ENCODE results near the gene SORBS1.

Gene SORBS1

GRCh38 chr10:95457319-95457886, 103.8 kb downstream of the SORBS1 start:
- DNase-seq, result no peak

- no peak for DNase-seq
These were observed 104.7 kb downstream of the SORBS1 start for GRCh38 chr10:95456516-95456915.

GRCh38 chr10:95454940-95455339, 106.2 kb downstream of the SORBS1 start:
- DNase-seq, result no peak

GRCh38 chr10:95454356-95454755, 106.8 kb downstream of the SORBS1 start:
- no peak for DNase-seq

GRCh38 chr10:95451568-95452524, 109.3 kb downstream of the SORBS1 start:
- no peak for DNase-seq

GRCh38 chr10:95451150-95451549, 110.0 kb downstream of the SORBS1 start:
- DNase-seq, result no peak

GRCh38 chr10:95450188-95450587, 111.0 kb downstream of the SORBS1 start:
- no peak for DNase-seq

- no peak for DNase-seq
These were observed 113.5 kb downstream of the SORBS1 start for GRCh38 chr10:95447685-95448084.

GRCh38 chr10:95445837-95446486, 115.2 kb downstream of the SORBS1 start:
- DNase-seq, result peak; percentile 37

- DNase-seq, result peak; percentile 9
These were observed 115.8 kb downstream of the SORBS1 start for GRCh38 chr10:95445223-95445836.

GRCh38 chr10:95444792-95445191, 116.4 kb downstream of the SORBS1 start:
- no peak for DNase-seq

- no peak for DNase-seq
These were observed 117.5 kb downstream of the SORBS1 start for GRCh38 chr10:95443636-95444035.

- no peak for DNase-seq
These were observed 118.8 kb downstream of the SORBS1 start for GRCh38 chr10:95442341-95442740.

- no peak for DNase-seq
These were observed 119.6 kb downstream of the SORBS1 start for GRCh38 chr10:95441547-95441923.

- DNase-seq, result no peak
These were observed 120.2 kb downstream of the SORBS1 start for GRCh38 chr10:95440756-95441546.

GRCh38 chr10:95440038-95440725, 121.0 kb downstream of the SORBS1 start:
- no peak for DNase-seq

GRCh38 chr10:95438781-95439180, 122.4 kb downstream of the SORBS1 start:
- no peak for DNase-seq

GRCh38 chr10:95437669-95438068, 123.5 kb downstream of the SORBS1 start:
- no peak for DNase-seq

GRCh38 chr10:95435548-95436279, 125.5 kb downstream of the SORBS1 start:
- DNase-seq, result no peak

- no peak for DNase-seq
These were observed 126.6 kb downstream of the SORBS1 start for GRCh38 chr10:95434583-95434982.

GRCh38 chr10:95431900-95432342, 129.2 kb downstream of the SORBS1 start:
- no peak for DNase-seq

Data from DMS79 (cell line).